OCI-LY3 (cell line): ENCODE results near the gene ANGPTL4.

Experiments
- EZH2phosphoT487 ChIP-seq: fragments of 200-600 bp; shearing (Covaris generic); IDR thresholded peaks from 2 replicates; pipeline ENCODE4 v1.6.1; 2018; ENCODE audit warnings: antibody characterized with exemption, mixed run types, low read depth
- TF ChIP-seq, protein P1 (sequence below): fragments of 200-600, 300-600 bp; sonication (generic); IDR thresholded peaks from 2 replicates; pipeline ENCODE4 v1.5.1; 2014; ENCODE audit warnings: antibody characterized with exemption, low read length, low read depth

DNA sequence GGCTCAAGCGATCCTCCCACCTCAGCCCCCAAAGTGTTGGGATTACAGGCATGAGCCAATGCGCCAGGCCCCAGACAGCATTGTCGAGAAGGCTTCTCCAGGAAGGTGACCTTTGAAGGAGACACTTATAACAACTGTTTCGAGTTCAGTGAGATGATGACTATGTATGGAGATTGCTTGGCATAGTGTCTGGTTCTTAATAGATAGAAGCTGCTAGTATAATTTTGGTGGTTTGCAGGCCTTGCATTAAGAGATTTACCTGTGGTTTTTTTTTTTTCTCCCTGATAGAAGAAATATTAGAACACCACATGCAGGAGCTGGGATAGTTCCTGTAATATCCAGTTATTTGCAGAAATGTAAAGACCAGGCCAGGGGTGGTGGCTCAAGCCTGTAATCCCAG, 52.8 kb downstream of the ANGPTL4 start:
- TF ChIP-seq, protein P1, sequence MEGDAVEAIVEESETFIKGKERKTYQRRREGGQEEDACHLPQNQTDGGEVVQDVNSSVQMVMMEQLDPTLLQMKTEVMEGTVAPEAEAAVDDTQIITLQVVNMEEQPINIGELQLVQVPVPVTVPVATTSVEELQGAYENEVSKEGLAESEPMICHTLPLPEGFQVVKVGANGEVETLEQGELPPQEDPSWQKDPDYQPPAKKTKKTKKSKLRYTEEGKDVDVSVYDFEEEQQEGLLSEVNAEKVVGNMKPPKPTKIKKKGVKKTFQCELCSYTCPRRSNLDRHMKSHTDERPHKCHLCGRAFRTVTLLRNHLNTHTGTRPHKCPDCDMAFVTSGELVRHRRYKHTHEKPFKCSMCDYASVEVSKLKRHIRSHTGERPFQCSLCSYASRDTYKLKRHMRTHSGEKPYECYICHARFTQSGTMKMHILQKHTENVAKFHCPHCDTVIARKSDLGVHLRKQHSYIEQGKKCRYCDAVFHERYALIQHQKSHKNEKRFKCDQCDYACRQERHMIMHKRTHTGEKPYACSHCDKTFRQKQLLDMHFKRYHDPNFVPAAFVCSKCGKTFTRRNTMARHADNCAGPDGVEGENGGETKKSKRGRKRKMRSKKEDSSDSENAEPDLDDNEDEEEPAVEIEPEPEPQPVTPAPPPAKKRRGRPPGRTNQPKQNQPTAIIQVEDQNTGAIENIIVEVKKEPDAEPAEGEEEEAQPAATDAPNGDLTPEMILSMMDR, result no peak
- no peak for TF ChIP-seq EZH2phosphoT487
